Caco-2 (cell line): ENCODE results near the gene HORMAD2. TPM values are rescaled to one million over a fixed set of nuclear protein-coding genes. Genes with fewer than 3 reads are reported as not detected.

Source experiments
- BruUV-seq: library from RNA; stranded (reverse); fragments of 400-500 nt; replicated peaks from 2 replicates; lab custom pipeline; 2021; lab: Mats Ljungman, UMichigan
- CTCF ChIA-PET: fragments of 300-600 bp; sonication (Branson Sonifier 250); formaldehyde crosslinking; loops from one replicate; lab custom pipeline; 2022; ENCODE audit warnings: antibody characterized with exemption; lab: Charles Lee
- POLR2A ChIA-PET: fragments of 300-600 bp; sonication (Branson Sonifier 250); formaldehyde crosslinking; loops from one replicate; lab custom pipeline; 2022; ENCODE audit warnings: antibody characterized with exemption; lab: Charles Lee
- DNase-seq, 2 experiments: peaks; one replicate each; pipeline versions ENCODE4 v3.0.0 to v3.0.0-alpha.2; 2020 to 2022
- H3K27me3 ChIP-seq: replicated peaks from 2 replicates; pipeline ENCODE4 v1.6.0; 2011; ENCODE audit warnings: low read length; ENCODE audit not compliant: control insufficient read depth, insufficient read depth
- H3K36me3 ChIP-seq: 2 replicates; pipeline ENCODE4 v1.5.1; 2011; ENCODE audit warnings: low read length; ENCODE audit not compliant: control insufficient read depth, insufficient read depth
- H3K4me1 ChIP-seq: fragments of 250-450 bp; sonication (Bioruptor Pico); 2 replicates; pipeline ENCODE4 v1.5.1; 2020; ENCODE audit warnings: mild to moderate bottlenecking
- H3K4me3 ChIP-seq: 2 replicates; pipeline ENCODE4 v1.5.1; 2011; ENCODE audit warnings: low read depth, mild to moderate bottlenecking, control low read depth, low read length
- H3K9me3 ChIP-seq: fragments of 250-450 bp; sonication (Bioruptor Pico); 2 replicates; pipeline ENCODE4 v1.5.1; 2020; ENCODE audit warnings: mild to moderate bottlenecking, moderate library complexity
- H3K27ac Mint-ChIP-seq: one replicate; pipeline ENCODE4 v1.8.0; 2022; ENCODE audit warnings: mixed read lengths; ENCODE audit not compliant: unreplicated experiment
- H3K27me3 Mint-ChIP-seq: one replicate; pipeline ENCODE4 v1.8.0; 2022; ENCODE audit warnings: mixed read lengths; ENCODE audit not compliant: insufficient read depth, unreplicated experiment
- H3K36me3 Mint-ChIP-seq: one replicate; pipeline ENCODE4 v1.8.0; 2022; ENCODE audit warnings: mild to moderate bottlenecking, mixed read lengths; ENCODE audit not compliant: insufficient read depth, unreplicated experiment
- H3K4me1 Mint-ChIP-seq: one replicate; pipeline ENCODE4 v1.8.0; 2022; ENCODE audit warnings: low read depth, mixed read lengths; ENCODE audit not compliant: unreplicated experiment
- H3K4me3 Mint-ChIP-seq: one replicate; pipeline ENCODE4 v1.8.0; 2022; ENCODE audit warnings: mild to moderate bottlenecking, moderate library complexity, mixed read lengths; ENCODE audit not compliant: unreplicated experiment
- H3K9me3 Mint-ChIP-seq: one replicate; pipeline ENCODE4 v1.8.0; 2022; ENCODE audit warnings: mixed read lengths; ENCODE audit not compliant: unreplicated experiment
- intact Hi-C: fragments of 100-400 bp; cut with micrococcal nuclease; formaldehyde crosslinking; loops from one replicate; pipeline ENCODE4 v1.10.0; 2022; ENCODE audit not compliant: unreplicated experiment
- total RNA-seq: library from RNA; stranded (reverse); gene quantifications from 2 replicates; pipeline ENCODE4 v1.2.3, GENCODE V29; 2022
- TF ChIP-seq, protein P1 (sequence below), 2 experiments: fragments of 200-600 bp in 1 of 2; IDR thresholded peaks; 1 replicate in 1 of 2; 2 replicates in 1 of 2; pipeline versions ENCODE4 v1.5.1 to v1.8.0; 2011 to 2022; ENCODE audit warnings: antibody characterized with exemption in 1 of 2, control low read depth in 1 of 2, inconsistent platforms in 1 of 2, low read depth in 1 of 2, low read length in 1 of 2, mild to moderate bottlenecking in 1 of 2, moderate library complexity in 1 of 2; ENCODE audit not compliant: insufficient read depth in 1 of 2, severe bottlenecking in 1 of 2, unreplicated experiment in 1 of 2

The HORMAD2 gene
- total RNA-seq, 1 experiment from 2014 or later: 3.1 TPM

DNA sequence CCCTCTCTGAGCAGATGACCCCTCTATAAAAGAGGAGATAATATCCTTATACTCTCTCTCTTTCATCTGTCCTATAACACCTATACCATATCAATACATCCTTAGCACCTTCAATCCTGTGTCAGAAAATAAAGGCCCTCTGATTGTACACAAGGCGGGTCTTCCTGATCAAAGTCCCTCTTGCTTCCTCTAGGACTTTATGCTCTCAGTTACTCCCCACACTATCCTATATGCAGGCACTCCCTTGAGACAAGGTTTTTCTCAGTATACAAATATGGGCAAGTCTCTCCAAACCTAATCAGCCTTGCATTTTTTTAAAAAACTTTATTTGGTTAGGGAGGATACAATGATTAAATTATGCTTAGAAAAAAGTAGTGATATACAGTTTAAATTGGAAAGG, 17.3 kb upstream of the HORMAD2 start:
- TF ChIP-seq, protein P1, sequence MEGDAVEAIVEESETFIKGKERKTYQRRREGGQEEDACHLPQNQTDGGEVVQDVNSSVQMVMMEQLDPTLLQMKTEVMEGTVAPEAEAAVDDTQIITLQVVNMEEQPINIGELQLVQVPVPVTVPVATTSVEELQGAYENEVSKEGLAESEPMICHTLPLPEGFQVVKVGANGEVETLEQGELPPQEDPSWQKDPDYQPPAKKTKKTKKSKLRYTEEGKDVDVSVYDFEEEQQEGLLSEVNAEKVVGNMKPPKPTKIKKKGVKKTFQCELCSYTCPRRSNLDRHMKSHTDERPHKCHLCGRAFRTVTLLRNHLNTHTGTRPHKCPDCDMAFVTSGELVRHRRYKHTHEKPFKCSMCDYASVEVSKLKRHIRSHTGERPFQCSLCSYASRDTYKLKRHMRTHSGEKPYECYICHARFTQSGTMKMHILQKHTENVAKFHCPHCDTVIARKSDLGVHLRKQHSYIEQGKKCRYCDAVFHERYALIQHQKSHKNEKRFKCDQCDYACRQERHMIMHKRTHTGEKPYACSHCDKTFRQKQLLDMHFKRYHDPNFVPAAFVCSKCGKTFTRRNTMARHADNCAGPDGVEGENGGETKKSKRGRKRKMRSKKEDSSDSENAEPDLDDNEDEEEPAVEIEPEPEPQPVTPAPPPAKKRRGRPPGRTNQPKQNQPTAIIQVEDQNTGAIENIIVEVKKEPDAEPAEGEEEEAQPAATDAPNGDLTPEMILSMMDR (IDR thresholded peaks at IDR 0.05; ENCODE audit: insufficient read depth in 1 of 2, low read depth in 1 of 2, low read length in 1 of 2, severe bottlenecking in 1 of 2, unreplicated experiment in 1 of 2): no peak
- intact Hi-C loops: loop anchor here (1.0 to 2.0 kb wide), 2 partner anchors 9 to 14 kb away; no protein-coding TSS in a partner anchor
- Histone ChIP-seq H3K36me3 (no peaks in the 10 kb centered on the region), H3K9me3 (peaks cover 16% of the 10 kb centered on the region; the same call in 1 of the 2 replicates), H3K4me1 (peaks cover 21% of the 10 kb centered on the region), H3K4me3 (no peak overlapping the region), H3K27me3 (no peaks in the 10 kb centered on the region)
- ChIA-PET CTCF (no interaction called here), POLR2A (no interaction called here)
- Mint-ChIP-seq H3K27me3 (no peaks in the 10 kb centered on the region), H3K4me1 (peaks cover 30% of the 10 kb centered on the region), H3K4me3 (no peak overlapping the region), H3K36me3 (no peaks in the 10 kb centered on the region), H3K9me3 (peaks cover 26% of the 10 kb centered on the region), H3K27ac (peak overlapping the region; percentile 36)
- no TSS peak for BruUV-seq
- DNase-seq: no peak

DNA sequence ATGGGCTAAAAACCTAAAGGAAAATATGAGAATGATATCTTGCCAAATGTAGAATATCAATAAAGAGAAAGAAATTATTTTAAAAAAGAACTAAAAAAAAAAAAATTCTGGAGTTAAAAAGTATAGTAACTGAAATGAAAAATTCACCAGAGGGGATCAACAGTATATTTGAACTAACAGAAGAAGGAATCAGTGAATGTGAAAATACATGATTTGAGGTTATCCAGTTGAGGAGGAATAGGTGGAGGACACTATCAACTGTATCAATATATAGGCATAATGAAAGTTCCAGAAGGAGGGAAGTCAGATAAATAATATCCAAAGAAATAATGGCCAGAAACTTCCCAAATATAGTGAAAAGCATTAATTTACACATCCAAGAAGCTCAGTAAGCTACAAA, 16.1 kb upstream of the HORMAD2 start:
- ChIA-PET CTCF (no interaction called here), POLR2A (no interaction called here)
- Histone ChIP-seq H3K27me3 (no peaks in the 10 kb centered on the region), H3K36me3 (no peaks in the 10 kb centered on the region), H3K9me3 (peaks cover 8% of the 10 kb centered on the region; the same call in 1 of the 2 replicates), H3K4me1 (peaks cover 21% of the 10 kb centered on the region), H3K4me3 (no peak overlapping the region)
- Mint-ChIP-seq H3K4me3 (no peak overlapping the region), H3K27me3 (no peaks in the 10 kb centered on the region), H3K36me3 (no peaks in the 10 kb centered on the region), H3K4me1 (peaks cover 23% of the 10 kb centered on the region), H3K9me3 (peaks cover 16% of the 10 kb centered on the region), H3K27ac (no peak overlapping the region)
- TF ChIP-seq, protein P1 (IDR thresholded peaks at IDR 0.05; ENCODE audit: insufficient read depth in 1 of 2, low read depth in 1 of 2, low read length in 1 of 2, severe bottlenecking in 1 of 2, unreplicated experiment in 1 of 2): no peak
- BruUV-seq: no TSS peak
- intact Hi-C loops: no loop called here
- DNase-seq: no peak

DNA sequence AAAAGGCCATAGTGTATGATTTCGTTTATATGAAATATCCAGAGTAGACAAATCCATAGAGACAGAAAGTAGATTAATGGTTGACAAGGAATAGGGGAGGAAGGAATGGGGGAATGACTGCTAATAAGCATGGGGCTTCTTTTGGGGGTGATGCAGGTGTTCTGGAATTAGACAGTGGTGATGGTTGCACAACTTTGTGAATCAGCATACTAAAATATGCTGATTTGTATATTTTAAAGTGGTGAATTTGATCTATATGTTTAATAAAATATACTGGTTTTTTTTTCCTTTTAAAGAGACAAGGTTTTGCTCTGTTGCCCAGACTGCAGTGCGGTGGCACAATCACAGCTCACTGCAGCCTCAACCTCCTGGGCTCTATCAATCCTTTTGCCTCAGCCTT, 6.5 kb upstream of the HORMAD2 start:
- DNase-seq: no peak
- Mint-ChIP-seq H3K4me1 (peaks cover 29% of the 10 kb centered on the region), H3K36me3 (no peaks in the 10 kb centered on the region), H3K4me3 (no peak overlapping the region), H3K9me3 (no peaks in the 10 kb centered on the region), H3K27ac (no peak overlapping the region), H3K27me3 (no peaks in the 10 kb centered on the region)
- Histone ChIP-seq H3K4me1 (peaks cover 27% of the 10 kb centered on the region), H3K9me3 (no peaks in the 10 kb centered on the region), H3K36me3 (no peaks in the 10 kb centered on the region), H3K4me3 (no peak overlapping the region), H3K27me3 (no peaks in the 10 kb centered on the region)
- ChIA-PET POLR2A (no interaction called here), CTCF (no interaction called here)
- intact Hi-C loops: no loop called here
- TF ChIP-seq, protein P1 (IDR thresholded peaks at IDR 0.05; ENCODE audit: insufficient read depth in 1 of 2, low read depth in 1 of 2, low read length in 1 of 2, severe bottlenecking in 1 of 2, unreplicated experiment in 1 of 2): no peak
- no TSS peak for BruUV-seq
